ENCODE results near the gene SGTA. TPM values are rescaled to one million over a fixed set of nuclear protein-coding genes. Genes with fewer than 3 reads are reported as not detected.

Gene SGTA
- total and polyA plus RNA-seq, 4 donors, result 16.7 to 38.4 (median 21.0) TPM

- H3K4me3 ChIP-seq (ENCODE audit: low read depth in 1 of 3, low read length in 3 of 3), result no peak overlapping the region
- no peaks in the 10 kb centered on the region for H3K36me3 ChIP-seq (ENCODE audit: control insufficient read depth in 4 of 4, insufficient read depth in 3 of 4, low read depth in 1 of 4, low read length in 3 of 4)
- H3K4me1 ChIP-seq (ENCODE audit: control insufficient read depth in 4 of 4, insufficient read depth in 4 of 4, low read length in 3 of 4), result no peaks in the 10 kb centered on the region
- WGBS, result 74% methylated on average over 17 of the region's 17 CpGs
- peaks cover 0 to 3% (median 0%) of the 10 kb centered on the region in 4 donors for H3K27me3 ChIP-seq (ENCODE audit: control insufficient read depth in 4 of 4, insufficient read depth in 4 of 4, low read length in 3 of 4)
- no peak overlapping the region for H3K9ac ChIP-seq (ENCODE audit: low read depth in 1 of 2, low read length in 2 of 2)
- H3K9me3 ChIP-seq (ENCODE audit: control insufficient read depth in 4 of 4, low read length in 3 of 4), result peaks cover 3 to 14% (median 6%) of the 10 kb centered on the region in 4 donors
- DNase-seq (ENCODE audit: low spot score), result no peak
- no peak overlapping the region for H3K27ac ChIP-seq (ENCODE audit: low read depth in 1 of 2, low read length in 2 of 2)
- TF ChIP-seq SP1 (IDR thresholded peaks at IDR 0.05) (no peak), EGR1 (IDR thresholded peaks at IDR 0.05; ENCODE audit: low read depth in 2 of 2) (no peak), REST (IDR thresholded peaks at IDR 0.05) (no peak), CTCF (IDR thresholded peaks at IDR 0.05; ENCODE audit: low read depth, low read length, missing input control) (no peak), ZBTB33 (IDR thresholded peaks at IDR 0.05) (no peak), FOXA1 (IDR thresholded peaks at IDR 0.05) (no peak), JUND (IDR thresholded peaks at IDR 0.05) (no peak), RAD21 (IDR thresholded peaks at IDR 0.05) (no peak), FOXA2 (IDR thresholded peaks at IDR 0.05) (no peak), HNF4A (conservative IDR thresholded peaks at IDR 0.05) (no peak), GABPA (IDR thresholded peaks at IDR 0.05 in 1 of 2, conservative IDR thresholded peaks at IDR 0.05 in 1 of 2) (no peak), ATF3 (IDR thresholded peaks at IDR 0.05) (no peak)
These were observed 71.8 kb downstream of the SGTA start for GRCh38 chr19:2711172-2711874.

GRCh38 chr19:2706251-2706650, 76.8 kb downstream of the SGTA start:
- no peak overlapping the region for H3K9ac ChIP-seq (ENCODE audit: low read depth in 1 of 2, low read length in 2 of 2)
- H3K36me3 ChIP-seq (ENCODE audit: control insufficient read depth in 4 of 4, insufficient read depth in 3 of 4, low read depth in 1 of 4, low read length in 3 of 4), result no peaks in the 10 kb centered on the region
- no peak overlapping the region for H3K4me3 ChIP-seq (ENCODE audit: low read depth in 1 of 3, low read length in 3 of 3)
- H3K9me3 ChIP-seq (ENCODE audit: control insufficient read depth in 4 of 4, low read length in 3 of 4), result no peaks in the 10 kb centered on the region
- TF ChIP-seq FOXA2 (IDR thresholded peaks at IDR 0.05), result no peak
- peaks cover 0 to under 1% (median 0%) of the 10 kb centered on the region in 4 donors for H3K27me3 ChIP-seq (ENCODE audit: control insufficient read depth in 4 of 4, insufficient read depth in 4 of 4, low read length in 3 of 4)
- WGBS, result 92% methylated on average over 5 of the region's 5 CpGs
- H3K4me1 ChIP-seq (ENCODE audit: control insufficient read depth in 4 of 4, insufficient read depth in 4 of 4, low read length in 3 of 4), result peaks cover 2 to 7% (median 4%) of the 10 kb centered on the region in 4 donors
- no peak overlapping the region for H3K27ac ChIP-seq (ENCODE audit: low read depth in 1 of 2, low read length in 2 of 2)
- no peak for DNase-seq (ENCODE audit: low spot score)

Other genes starting within 250 kb of the SGTA start
- 1 to 10 TPM in 1 of 2 donors, under 1 TPM in 1; 0.75 to 1.1 TPM for gene GNG7, start 80.6 kb downstream of the SGTA start, total RNA-seq
- 1 to 10 TPM; 1.1 to 1.9 TPM for gene GNG7, start 80.6 kb downstream of the SGTA start, polyA plus RNA-seq
- gene DIRAS1, start 61.9 kb downstream of the SGTA start, total RNA-seq, result under 1 TPM; 0.08 to 0.09 TPM
- gene DIRAS1, start 61.9 kb downstream of the SGTA start, polyA plus RNA-seq, result under 1 TPM in 1 of 2 donors, not detected in 1; 0.01 TPM
- 10 to 100 TPM; 19.8 to 29.0 TPM for gene SLC39A3, start 43.3 kb downstream of the SGTA start, total RNA-seq
- 10 to 100 TPM; 20.1 to 28.2 TPM for gene SLC39A3, start 43.3 kb downstream of the SGTA start, polyA plus RNA-seq
- 10 to 100 TPM; 45.6 to 56.2 TPM for gene THOP1, start 2.2 kb upstream of the SGTA start, total RNA-seq
- 10 to 100 TPM; 39.1 to 43.8 TPM for gene THOP1, start 2.2 kb upstream of the SGTA start, polyA plus RNA-seq
- 1 to 10 TPM; 2.7 to 3.3 TPM for gene ZNF554, start 36.6 kb upstream of the SGTA start, total RNA-seq
- gene ZNF554, start 36.6 kb upstream of the SGTA start, polyA plus RNA-seq, result 1 to 10 TPM in 1 of 2 donors, under 1 TPM in 1; 0.94 to 1.5 TPM
- gene ZNF555, start 58.2 kb upstream of the SGTA start, total RNA-seq, result 1 to 10 TPM; 2.4 to 2.8 TPM
- gene ZNF555, start 58.2 kb upstream of the SGTA start, polyA plus RNA-seq, result 1 to 10 TPM; 1.3 to 2.0 TPM
- under 1 TPM in 1 of 2 donors, not detected in 1; 0.08 TPM for gene ZNF556, start 84.1 kb upstream of the SGTA start, total RNA-seq
- gene ZNF556, start 84.1 kb upstream of the SGTA start, polyA plus RNA-seq, result not detected
- 1 to 10 TPM; 1.4 to 2.8 TPM for gene ZNF57, start 117.7 kb upstream of the SGTA start, total RNA-seq
- 1 to 10 TPM; 1.3 to 2.1 TPM for gene ZNF57, start 117.7 kb upstream of the SGTA start, polyA plus RNA-seq
- 1 to 10 TPM; 2.6 to 3.5 TPM for gene ZNF77, start 161.7 kb upstream of the SGTA start, total RNA-seq
- gene ZNF77, start 161.7 kb upstream of the SGTA start, polyA plus RNA-seq, result 1 to 10 TPM in 1 of 2 donors, under 1 TPM in 1; 0.90 to 1.1 TPM
- 1 to 10 TPM in 1 of 2 donors, under 1 TPM in 1; 0.47 to 1.7 TPM for gene TLE6, start 194.3 kb upstream of the SGTA start, total RNA-seq
- gene TLE6, start 194.3 kb upstream of the SGTA start, polyA plus RNA-seq, result 1 to 10 TPM in 1 of 2 donors, under 1 TPM in 1; 0.78 to 2.8 TPM
- 1 to 10 TPM; 4.5 to 9.3 TPM for gene TLE2, start 246.0 kb upstream of the SGTA start, total RNA-seq
- gene TLE2, start 246.0 kb upstream of the SGTA start, polyA plus RNA-seq, result 1 to 10 TPM; 3.6 to 7.0 TPM